ENCODE measurements around the gene DNAAF8.

Gene DNAAF8

DNA sequence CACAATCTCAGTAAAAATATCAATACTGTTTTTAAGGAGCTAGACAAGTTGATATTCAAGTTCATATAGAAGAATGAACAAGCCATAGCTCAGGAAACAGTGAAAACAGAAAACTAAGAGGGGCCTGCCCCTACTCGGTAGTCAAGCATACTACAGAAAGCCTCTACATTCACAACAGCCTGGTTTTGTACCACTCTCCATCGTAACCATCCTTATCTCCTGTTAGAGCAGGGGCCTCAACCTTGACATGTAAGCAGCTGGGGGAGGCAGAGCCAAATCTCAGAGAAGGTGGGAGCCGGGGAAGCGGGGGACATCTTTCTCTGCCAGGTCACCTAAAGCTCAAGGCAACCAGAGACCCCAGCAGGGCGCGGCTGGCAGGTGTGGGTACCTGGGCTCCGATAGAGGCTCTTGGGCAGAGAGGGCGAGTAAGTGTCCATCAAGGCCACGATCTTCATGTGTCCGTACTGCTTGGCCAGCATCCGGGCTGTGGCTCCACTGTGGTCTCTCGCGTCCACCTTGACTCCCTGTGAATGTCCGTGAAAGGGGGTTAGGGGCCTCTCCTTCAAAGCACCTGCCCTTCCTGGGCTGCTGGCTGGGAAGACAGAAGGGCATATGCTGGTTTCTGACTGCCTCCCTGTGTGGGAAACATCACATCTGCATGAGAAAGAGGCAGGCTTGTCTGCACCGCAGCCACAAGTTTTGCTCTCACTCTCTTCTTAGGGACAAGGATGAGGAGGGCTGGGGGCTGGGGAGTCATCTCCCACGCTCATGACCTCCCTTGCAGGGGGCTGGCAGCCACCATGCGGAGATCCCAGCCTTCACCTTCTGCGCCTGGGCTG is 20.5 kb upstream of the DNAAF8 start:
- H3K27ac ChIP-seq = no peak overlapping the region
- no peak for TF ChIP-seq CTCF (conservative IDR thresholded peaks at IDR 0.05)

DNA sequence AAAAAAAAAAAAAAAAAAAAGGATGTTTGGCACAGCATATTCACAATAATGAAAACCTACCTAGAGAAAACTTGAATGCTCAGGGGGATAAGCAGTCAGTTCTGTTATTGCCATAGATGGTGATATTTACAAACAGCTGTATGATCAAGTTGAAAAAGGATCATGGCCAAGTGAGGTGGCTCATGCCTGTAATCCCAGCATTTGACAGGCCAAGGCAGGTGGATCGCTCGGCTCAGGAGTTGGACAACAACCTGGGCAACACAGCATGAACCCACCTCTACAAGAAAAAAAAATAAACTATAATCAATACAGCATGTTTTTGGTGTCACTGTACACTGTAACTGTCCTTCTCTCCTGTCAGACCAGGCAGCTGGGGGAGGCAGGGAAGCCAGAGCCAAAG is 19.3 kb upstream of the DNAAF8 start:
- no peak overlapping the region for H3K27ac ChIP-seq
- TF ChIP-seq CTCF (conservative IDR thresholded peaks at IDR 0.05) = no peak

- TF ChIP-seq CTCF (conservative IDR thresholded peaks at IDR 0.05) = no peak
- H3K27ac ChIP-seq = no peak overlapping the region
Measured at GRCh38 chr16:4718466-4718865, 15.9 kb upstream of the DNAAF8 start.

DNA sequence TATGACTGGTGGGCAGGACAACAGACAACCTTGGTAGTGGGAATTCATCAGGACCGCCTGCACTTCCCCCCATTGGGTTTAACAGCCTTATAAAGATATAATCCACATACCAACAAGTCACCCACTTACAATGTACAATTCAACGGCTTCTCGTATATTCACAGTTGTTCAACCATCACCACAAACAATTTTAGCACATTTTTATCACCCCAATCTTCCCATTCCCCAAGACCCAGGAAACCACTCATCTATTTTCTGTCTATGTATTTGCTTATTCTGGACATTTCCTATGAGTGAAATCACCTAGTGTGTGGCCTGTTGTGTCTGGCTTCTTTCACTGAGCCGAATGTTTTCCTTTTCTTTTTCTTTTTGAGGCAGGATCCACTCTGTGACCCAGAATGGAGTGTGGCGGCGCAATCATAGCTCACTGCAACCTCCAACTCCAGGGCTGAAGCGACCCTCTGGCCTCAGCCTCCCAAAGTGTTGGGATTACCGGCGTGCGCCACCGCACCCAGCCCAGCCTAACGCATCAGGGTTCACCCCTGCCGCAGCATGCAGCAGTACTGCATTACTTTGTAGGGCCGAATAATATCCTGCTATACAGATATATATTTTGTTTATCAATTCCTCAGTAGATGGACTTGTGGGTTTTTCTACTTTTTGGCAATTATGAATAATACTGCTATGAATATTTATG is 11.1 kb upstream of the DNAAF8 start:
- no peak overlapping the region for H3K27ac ChIP-seq
- TF ChIP-seq CTCF (conservative IDR thresholded peaks at IDR 0.05) = no peak

- TF ChIP-seq CTCF (conservative IDR thresholded peaks at IDR 0.05) = no peak
- H3K27ac ChIP-seq = no peak overlapping the region
Measured at GRCh38 chr16:4724661-4725270, 9.6 kb upstream of the DNAAF8 start.

- no peak for TF ChIP-seq CTCF (conservative IDR thresholded peaks at IDR 0.05)
- no peak overlapping the region for H3K27ac ChIP-seq
Measured at GRCh38 chr16:4726616-4727015, 7.7 kb upstream of the DNAAF8 start.

DNA sequence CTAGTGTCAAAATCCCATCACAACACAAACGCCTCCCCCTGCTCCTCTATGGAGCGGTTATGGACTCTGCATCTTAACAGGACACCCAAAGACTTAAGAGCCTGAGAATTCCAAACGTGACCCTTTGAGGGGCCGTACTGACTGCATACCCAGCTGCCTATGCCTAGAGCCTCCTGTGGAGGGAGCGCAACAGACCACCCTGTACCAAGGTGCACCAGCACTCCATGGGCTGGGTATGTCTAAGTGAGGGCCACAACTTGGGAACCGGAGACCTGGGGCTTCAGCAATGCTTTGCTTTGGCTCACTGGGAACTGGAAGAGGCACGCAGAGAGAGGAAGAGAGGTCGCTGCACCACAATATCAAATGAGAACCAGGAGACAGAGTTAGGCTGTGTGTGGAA is 5.7 kb upstream of the DNAAF8 start:
- TF ChIP-seq CTCF (conservative IDR thresholded peaks at IDR 0.05) = no peak
- H3K27ac ChIP-seq = no peak overlapping the region
